Amniotic epithelial cell (primary cell): ENCODE measurements around the gene FAM118A.
A peak's percentile ranks its signal among the peaks of the same experiment; 100 is the strongest.
"Not testable (repeated sequence)": the region's sequence is repeated elsewhere in the genome, so short reads cannot be mapped to it uniquely, and the experiment has no call there.

Source experiments
- DNase-seq: peaks from one replicate; pipeline ENCODE4 v3.0.0-alpha.2; 2010; ENCODE audit warnings: low read depth

FAM118A gene

GRCh38 chr22:45309422-45310227 lies at the start of gene FAM118A:
Gene FAM118A (plus strand): TSS chr22:45309934. CDS start chr22:45322380, 12,446 bp downstream.
- DNase-seq: peak; percentile 82

GRCh38 chr22:45260395-45260759 lies 49.4 kb upstream of the FAM118A start:
- DNase-seq: not testable (repeated sequence)

- DNase-seq: no peak
Measured at GRCh38 chr22:45261407-45262088, 48.2 kb upstream of the FAM118A start.

GRCh38 chr22:45262195-45262930 lies 47.4 kb upstream of the FAM118A start:
- DNase-seq: no peak

- DNase-seq: no peak
Measured at GRCh38 chr22:45262931-45263462, 46.7 kb upstream of the FAM118A start.

- DNase-seq: peak; percentile 78
Measured at GRCh38 chr22:45263463-45264269, 46.1 kb upstream of the FAM118A start.

- peak; percentile 78 for DNase-seq
Measured at GRCh38 chr22:45265535-45265934, 44.2 kb upstream of the FAM118A start.

GRCh38 chr22:45268167-45268957 lies 41.4 kb upstream of the FAM118A start:
- DNase-seq: no peak

- DNase-seq: peak; percentile 42
Measured at GRCh38 chr22:45268958-45269844, 40.5 kb upstream of the FAM118A start.

GRCh38 chr22:45270095-45271020 lies 39.4 kb upstream of the FAM118A start:
- DNase-seq: no peak

- no peak for DNase-seq
Measured at GRCh38 chr22:45271667-45272201, 38.0 kb upstream of the FAM118A start.

GRCh38 chr22:45272498-45272897 lies 37.2 kb upstream of the FAM118A start:
- no peak for DNase-seq

GRCh38 chr22:45273452-45274075 lies 36.2 kb upstream of the FAM118A start:
- DNase-seq: no peak

- DNase-seq: no peak
Measured at GRCh38 chr22:45276507-45277105, 33.1 kb upstream of the FAM118A start.

GRCh38 chr22:45277720-45278119 lies 32.0 kb upstream of the FAM118A start:
- not testable (repeated sequence) for DNase-seq

- DNase-seq: no peak
Measured at GRCh38 chr22:45278125-45278524, 31.6 kb upstream of the FAM118A start.

- DNase-seq: no peak
Measured at GRCh38 chr22:45280587-45280980, 29.1 kb upstream of the FAM118A start.
